Measurements from ENCODE around the gene RAB11FIP4.

GRCh38 chr17:31374503-31374902 is 17.0 kb upstream of the RAB11FIP4 start:
- TF ChIP-seq CTCF (IDR thresholded peaks at IDR 0.05) (no peak), POLR2A (IDR thresholded peaks at IDR 0.05) (no peak), POLR2AphosphoS5 (IDR thresholded peaks at IDR 0.05) (no peak), EP300 (IDR thresholded peaks at IDR 0.05) (no peak)

All from gastroesophageal sphincter (tissue), 3 donors.